K562 (cell line): ENCODE results near the gene TSTD2. TPM values are rescaled to one million over a fixed set of nuclear protein-coding genes. Genes with fewer than 3 reads are reported as not detected.

ENCODE experiments used
- ATAC-seq: fragments of 200-7000 bp; cut with Tn5 transposase; 3 replicates; pipeline ENCODE4 v1.9.1; 2020; ENCODE audit warnings: moderate library complexity
- BruUV-seq: library from RNA; stranded (reverse); fragments of 400-500 nt; replicated peaks from 2 replicates; lab custom pipeline; 2021; lab: Mats Ljungman, UMichigan
- CTCF ChIA-PET: fragments of 300-600 bp; formaldehyde crosslinking; extraction: SDS; loops from one replicate; lab custom pipeline; 2021; ENCODE audit warnings: low intra/inter-chr PET ratio; lab: Yijun Ruan, JAX
- POLR2A ChIA-PET: fragments of 300-600, 350-650 bp; sonication (Branson Sonifier 250); formaldehyde crosslinking; extraction: SDS; loops from one replicate; lab custom pipeline; 2021; ENCODE audit warnings: antibody characterized with exemption, inconsistent platforms; lab: Yijun Ruan, JAX
- DNase-seq, 4 experiments: peaks; one replicate each; pipeline versions ENCODE4 v3.0.0 to v3.0.0-alpha.2; 2011 to 2018; ENCODE audit warnings: low spot score in 3 of 4, mixed read lengths in 3 of 4; ENCODE audit errors: extremely low read depth in 1 of 4
- FAIRE-seq: peaks from 2 replicates; lab custom pipeline; 2011; peaks lifted over from hg19 to GRCh38; lab: Jason Lieb, UNC
- H2AFZ ChIP-seq: 2 replicates; pipeline ENCODE4 v1.6.0; 2011; ENCODE audit warnings: low read depth, low read length, control low read depth, inconsistent platforms
- H3K27ac ChIP-seq: fragments of 200-600 bp; 3 replicates; pipeline ENCODE4 v1.8.0; 2011; ENCODE audit warnings: low read depth, mild to moderate bottlenecking, control low read depth, inconsistent platforms, low read length, moderate library complexity, mixed read lengths; ENCODE audit errors: extremely low read depth
- H3K27me3 ChIP-seq, 2 experiments: fragments of 300-600 bp in 1 of 2; 2 replicates in 1 of 2; 3 replicates in 1 of 2; pipeline versions ENCODE4 v1.6.0 to v1.8.0; 2011; ENCODE audit warnings: inconsistent platforms in 2 of 2, low read length in 2 of 2, mild to moderate bottlenecking in 1 of 2, mixed read lengths in 1 of 2, moderate library complexity in 1 of 2; ENCODE audit not compliant: control insufficient read depth in 2 of 2, insufficient read depth in 2 of 2
- H3K36me3 ChIP-seq: fragments of 300-600 bp; 3 replicates; pipeline ENCODE4 v1.8.0; 2011; ENCODE audit warnings: mild to moderate bottlenecking, low read length, inconsistent platforms; ENCODE audit not compliant: control insufficient read depth, insufficient read depth
- H3K4me1 ChIP-seq, 2 experiments: fragments of 200-600 bp in 1 of 2; replicated peaks in 1 of 2; 2 replicates in 1 of 2; 3 replicates in 1 of 2; pipeline versions ENCODE4 v1.5.1 to v1.8.0; 2011; ENCODE audit warnings: inconsistent platforms in 2 of 2, low read length in 2 of 2, mild to moderate bottlenecking in 1 of 2, mixed read lengths in 1 of 2, moderate library complexity in 1 of 2; ENCODE audit not compliant: control insufficient read depth in 2 of 2, insufficient read depth in 2 of 2
- H3K4me2 ChIP-seq: 2 replicates; pipeline ENCODE4 v1.6.1; 2011; ENCODE audit warnings: low read length, control low read depth, inconsistent platforms, mixed read lengths; ENCODE audit not compliant: insufficient read depth
- H3K4me3 ChIP-seq: fragments of 200-600 bp; sonication (generic), shearing (Covaris generic); 2 replicates; pipeline ENCODE4 v1.5.1; 2016; ENCODE audit warnings: control low read depth, inconsistent platforms
- H3K79me2 ChIP-seq: fragments of 200-600 bp; 3 replicates; pipeline ENCODE4 v1.8.0; 2011; ENCODE audit warnings: low read length, inconsistent platforms; ENCODE audit not compliant: control insufficient read depth, insufficient read depth
- H3K9ac ChIP-seq, 2 experiments: 2 replicates each; pipeline versions ENCODE4 v1.6.0 to v1.6.1; 2011; ENCODE audit warnings: low read depth in 2 of 2, low read length in 2 of 2, control low read depth in 1 of 2, inconsistent platforms in 1 of 2, mild to moderate bottlenecking in 1 of 2, mixed read lengths in 1 of 2; ENCODE audit not compliant: insufficient read depth in 1 of 2
- H3K9me1 ChIP-seq: one replicate; pipeline ENCODE4 v1.6.0; 2011; ENCODE audit warnings: inconsistent platforms, mild to moderate bottlenecking, low read length, moderate library complexity; ENCODE audit not compliant: control insufficient read depth, insufficient read depth
- H3K9me3 ChIP-seq: replicated peaks from 2 replicates; pipeline ENCODE4 v1.5.1; 2011; ENCODE audit warnings: low read depth, low read length, inconsistent platforms; ENCODE audit not compliant: control insufficient read depth, insufficient read depth
- H4K20me1 ChIP-seq: replicated peaks from 2 replicates; pipeline ENCODE4 v1.6.1; 2011; ENCODE audit warnings: low read length, inconsistent platforms, mixed read lengths; ENCODE audit not compliant: control insufficient read depth, insufficient read depth
- ARNT ChIP-seq, 2 experiments: fragments of 450-650 bp; IDR thresholded peaks; 2 replicates each; pipeline ENCODE4 v1.6.1; 2016; ENCODE audit warnings: mild to moderate bottlenecking in 1 of 2
- CSDE1 ChIP-seq, 2 experiments: fragments of 450-650 bp; IDR thresholded peaks; 2 replicates each; pipeline ENCODE4 v1.6.1; 2016; ENCODE audit warnings: mild to moderate bottlenecking in 1 of 2
- FOSL1 ChIP-seq: fragments of 200-800 bp; sonication (Bioruptor generic); conservative IDR thresholded peaks from 2 replicates; pipeline ENCODE4 v1.6.1; 2016; ENCODE audit warnings: missing genetic modification characterization, missing compliant biosample characterization
- HEY1 ChIP-seq: fragments of 250-450 bp; sonication (Bioruptor Pico); IDR thresholded peaks from 2 replicates; pipeline ENCODE4 v1.5.0; 2020; ENCODE audit warnings: mild to moderate bottlenecking, moderate library complexity, borderline replicate concordance
- IFI16 ChIP-seq: fragments of 250-450 bp; sonication (Bioruptor Pico); IDR thresholded peaks from 2 replicates; pipeline ENCODE4 v2.1.2; 2022; ENCODE audit warnings: mild to moderate bottlenecking, inconsistent platforms
- KDM1A ChIP-seq, 2 experiments: fragments of 450-650 bp; IDR thresholded peaks; 2 replicates each; pipeline ENCODE4 v1.6.1; 2016; ENCODE audit warnings: mild to moderate bottlenecking in 2 of 2
- MAFK ChIP-seq: IDR thresholded peaks from 2 replicates; pipeline ENCODE4 v1.6.1; 2011; ENCODE audit warnings: low read length, improper control_type of control experiment
- SIN3A ChIP-seq, 2 experiments: fragments of 150-350 bp in 1 of 2; IDR thresholded peaks; 2 replicates each; pipeline ENCODE4 v1.6.1; 2011 to 2016; ENCODE audit warnings: borderline replicate concordance in 2 of 2, low read depth in 2 of 2, low read length in 2 of 2, mild to moderate bottlenecking in 2 of 2, moderate library complexity in 2 of 2; ENCODE audit not compliant: control insufficient read depth in 1 of 2
- TCFL5 ChIP-seq: fragments of 250-450 bp; sonication (Bioruptor Pico); conservative IDR thresholded peaks from 2 replicates; pipeline ENCODE4 v1.6.1; 2021; ENCODE audit warnings: mild to moderate bottlenecking, moderate library complexity, matching md5 sums
- ZFP91 ChIP-seq: sonication (generic); formaldehyde crosslinking; IDR thresholded peaks from 2 replicates; pipeline ENCODE4 v1.8.0; 2022; ENCODE audit warnings: mild to moderate bottlenecking, missing genetic modification reagents
- ZNF134 ChIP-seq: fragments of 250-450 bp; sonication (Bioruptor Pico); conservative IDR thresholded peaks from 2 replicates; pipeline ENCODE4 v1.4.0; 2020
- ZNF232 ChIP-seq: sonication (generic); formaldehyde crosslinking; IDR thresholded peaks from 2 replicates; pipeline ENCODE4 v1.8.0; 2022; ENCODE audit warnings: mild to moderate bottlenecking, missing genetic modification reagents
- ZNF511 ChIP-seq: sonication (generic); formaldehyde crosslinking; IDR thresholded peaks from 2 replicates; pipeline ENCODE4 v1.8.0; 2022; ENCODE audit warnings: mild to moderate bottlenecking, missing genetic modification reagents
- ZNF766 ChIP-seq: fragments of 200-800 bp; sonication (Bioruptor generic); conservative IDR thresholded peaks from 2 replicates; pipeline ENCODE4 v1.6.1; 2016; ENCODE audit warnings: missing genetic modification characterization, missing compliant biosample characterization
- in situ Hi-C: fragments of 300-500 bp; cut with MboI; formaldehyde crosslinking; loops from 4 replicates; pipeline ENCODE4 v1.15.0; 2018; ENCODE audit warnings: inconsistent platforms, mixed read lengths
- intact Hi-C: fragments of 100-400 bp; cut with micrococcal nuclease; formaldehyde crosslinking; loops from 2 replicates; pipeline ENCODE4 v1.14.2; 2022
- polyA plus RNA-seq, 8 experiments: library from polyadenylated mRNA; depleted of rRNA in 4 of 8; stranded (reverse) in 5 of 8; unstranded in 3 of 8; fragments of >200 nt; fragmentation: Nextera tagmentation in 2 of 8; fragmentation: Illumina TruSeq in 1 of 8; extraction: Ambion mirVana in 2 of 8; extraction: Trizol in 1 of 8; gene quantifications; 2 replicates each; pipeline versions ENCODE4 v1.2.1 to v1.2.3, GENCODE V29; 2011 to 2014; ENCODE audit warnings: inconsistent platforms in 1 of 8, missing spikeins in 1 of 8
- total RNA-seq, 7 experiments: library from RNA; depleted of rRNA in 6 of 7; stranded (reverse); fragments of >200 nt in 6 of 7; fragmentation: Illumina TruSeq in 2 of 7; extraction: Trizol in 2 of 7; gene quantifications; 2 replicates each; pipeline versions ENCODE4 v1.2.1 to v1.2.3, GENCODE V29; 2011 to 2021; ENCODE audit warnings: low replicate concordance in 1 of 7
- TF ChIP-seq, protein P1 (sequence below): fragments of 250-450 bp; sonication (Bioruptor Pico); IDR thresholded peaks from 2 replicates; pipeline ENCODE4 v1.8.0; 2021; ENCODE audit warnings: borderline replicate concordance, mild to moderate bottlenecking, moderate library complexity; ENCODE audit not compliant: poor library complexity, severe bottlenecking
- TF ChIP-seq, protein P2 (sequence below): fragments of 250-450 bp; sonication (Bioruptor Pico); IDR thresholded peaks from 2 replicates; pipeline ENCODE4 v1.4.0; 2020; ENCODE audit warnings: mild to moderate bottlenecking, moderate library complexity

TSTD2 gene
- total and polyA plus RNA-seq, 9 of the 15 experiments (the other 6 are each of a cell fraction or from before 2014, with no cell fraction given), result 10.1 to 36.7 (median 19.0) TPM

DNA sequence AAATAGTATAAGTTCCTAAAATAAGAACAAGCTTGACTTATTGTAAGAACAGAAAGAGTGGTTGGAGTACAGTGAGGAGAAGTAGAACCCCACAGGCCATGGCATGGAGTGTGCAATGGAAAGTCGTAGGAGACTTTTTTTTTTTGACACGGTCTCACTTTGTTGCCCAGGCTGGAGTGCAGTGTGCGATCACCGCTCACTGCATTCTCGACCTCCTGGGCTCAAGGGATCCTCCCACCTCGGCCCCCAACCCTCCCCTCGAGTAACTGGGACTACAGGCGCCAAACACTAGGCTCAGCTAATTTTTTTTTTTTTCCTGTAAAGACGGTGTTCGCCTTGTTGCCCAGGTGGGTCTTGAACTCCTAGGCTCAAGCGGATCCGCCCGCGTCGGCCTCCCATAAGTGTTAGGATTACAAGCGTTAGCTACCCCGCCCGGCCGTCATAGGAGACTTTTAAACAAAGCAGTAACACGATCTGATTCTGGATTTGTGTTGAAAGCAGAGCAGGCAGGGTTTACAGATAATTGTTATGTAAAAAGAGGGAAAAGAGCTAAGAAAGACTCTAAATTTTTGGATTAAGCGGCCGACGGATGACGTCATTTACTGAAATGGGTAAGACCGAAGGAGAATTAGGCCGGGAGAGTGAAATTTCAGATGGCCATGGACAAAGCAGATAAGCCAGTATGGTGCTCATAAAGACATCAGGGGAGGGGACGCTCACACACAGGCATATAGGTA lies 752 bp downstream of the TSTD2 start (continued):
- no peak for TF ChIP-seq ZNF232 (CRISPR knock-in tag)
- no peak for TF ChIP-seq ZFP91 (CRISPR knock-in tag)
- peak; percentile 28 to 48; a peak in 1 of 4 replicates for TF ChIP-seq KDM1A (IDR thresholded peaks at IDR 0.05)
- peak; percentile 54 for TF ChIP-seq FOSL1 (tag)
- peak; percentile 8 to 36; a peak in 1 of 4 replicates for TF ChIP-seq ARNT (IDR thresholded peaks at IDR 0.05)
- TF ChIP-seq ZNF766, result peak; percentile 2; the same call in 1 of the 2 replicates

GRCh38 chr9:97630591-97630990 lies 2.6 kb downstream of the TSTD2 start:
- H3K9me3 ChIP-seq, result no peaks in the 10 kb centered on the region
- H4K20me1 ChIP-seq, result no peaks in the 10 kb centered on the region
- no peak for TF ChIP-seq IFI16 (CRISPR knock-in tag)
- no peak for TF ChIP-seq HEY1 (CRISPR knock-in tag)
- TF ChIP-seq, protein P1, sequence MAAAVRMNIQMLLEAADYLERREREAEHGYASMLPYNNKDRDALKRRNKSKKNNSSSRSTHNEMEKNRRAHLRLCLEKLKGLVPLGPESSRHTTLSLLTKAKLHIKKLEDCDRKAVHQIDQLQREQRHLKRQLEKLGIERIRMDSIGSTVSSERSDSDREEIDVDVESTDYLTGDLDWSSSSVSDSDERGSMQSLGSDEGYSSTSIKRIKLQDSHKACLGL (CRISPR knock-in tag), result no peak
- no peak for TF ChIP-seq CSDE1 (IDR thresholded peaks at IDR 0.05)
- TF ChIP-seq TCFL5, result no peak
- TF ChIP-seq ZNF511 (CRISPR knock-in tag), result no peak
- TF ChIP-seq, protein P2, sequence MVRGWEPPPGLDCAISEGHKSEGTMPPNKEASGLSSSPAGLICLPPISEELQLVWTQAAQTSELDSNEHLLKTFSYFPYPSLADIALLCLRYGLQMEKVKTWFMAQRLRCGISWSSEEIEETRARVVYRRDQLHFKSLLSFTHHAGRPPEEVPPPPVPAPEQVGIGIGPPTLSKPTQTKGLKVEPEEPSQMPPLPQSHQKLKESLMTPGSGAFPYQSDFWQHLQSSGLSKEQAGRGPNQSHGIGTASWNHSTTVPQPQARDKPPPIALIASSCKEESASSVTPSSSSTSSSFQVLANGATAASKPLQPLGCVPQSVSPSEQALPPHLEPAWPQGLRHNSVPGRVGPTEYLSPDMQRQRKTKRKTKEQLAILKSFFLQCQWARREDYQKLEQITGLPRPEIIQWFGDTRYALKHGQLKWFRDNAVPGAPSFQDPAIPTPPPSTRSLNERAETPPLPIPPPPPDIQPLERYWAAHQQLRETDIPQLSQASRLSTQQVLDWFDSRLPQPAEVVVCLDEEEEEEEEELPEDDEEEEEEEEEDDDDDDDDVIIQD (CRISPR knock-in tag), result no peak
- TF ChIP-seq ZNF134 (CRISPR knock-in tag), result no peak
- TF ChIP-seq MAFK, result no peak
- TF ChIP-seq SIN3A (IDR thresholded peaks at IDR 0.05; ENCODE audit: borderline replicate concordance in 2 of 2, control insufficient read depth in 1 of 2, low read depth in 2 of 2, low read length in 2 of 2), result no peak
- TF ChIP-seq, all 486 proteins: peak for 0
- intact Hi-C loops, result no loop called here
- no TSS peak for BruUV-seq
- Histone ChIP-seq H3K36me3 (peaks cover 25% of the 10 kb centered on the region; the same call in 2 of the 3 replicates), H3K4me1 (peaks cover 4 to 13% of the 10 kb centered on the region in 2 experiments; a peak in 3 of 5 replicates), H3K79me2 (peaks cover 72% of the 10 kb centered on the region), H2AFZ (no peak overlapping the region), H3K27me3 (no peaks in the 10 kb centered on the region), H3K9me1 (no peaks in the 10 kb centered on the region), H3K4me2 (no peak overlapping the region), H3K4me3 (no peak overlapping the region), H3K9ac (no peak overlapping the region), H3K27ac (no peak overlapping the region)
- CTCF ChIA-PET, result no interaction called here
- in situ Hi-C loops, result no loop called here
- POLR2A ChIA-PET, result interaction anchor here (1.1 kb wide), 1 partner anchor 27 kb away, joined by 3 read pairs; no protein-coding TSS in a partner anchor
- FAIRE-seq (no peak), DNase-seq (no peak), ATAC-seq (no peak)
